ENCODE measurements around the gene FGD6. TPM values are rescaled to one million over a fixed set of nuclear protein-coding genes. Genes with fewer than 3 reads are reported as not detected.
A peak's percentile ranks its signal among the peaks of the same experiment; 100 is the strongest.

FGD6 gene
- total RNA-seq, 6 donors from 2014 or later, result 14.7 to 36.1 (median 20.2) TPM

- TF ChIP-seq POLR2AphosphoS5 (IDR thresholded peaks at IDR 0.05), result no peak
- no peak for TF ChIP-seq EP300 (IDR thresholded peaks at IDR 0.05)
- no peak for TF ChIP-seq POLR2A (IDR thresholded peaks at IDR 0.05)
- TF ChIP-seq CTCF (IDR thresholded peaks at IDR 0.05), result no peak
- ATAC-seq (ENCODE audit: low FRiP score in 2 of 2), result peak in 1 of 2 donors; percentile 18
- H3K27me3 ChIP-seq, result no peaks in the 10 kb centered on the region
- 93 to 98% methylated on average over 2 of the region's 2 CpGs for WGBS, 2 donors
- no peaks in the 10 kb centered on the region for H3K36me3 ChIP-seq
- H3K4me1 ChIP-seq, result peaks cover 35 to 56% (median 44%) of the 10 kb centered on the region in 4 donors
- H3K4me3 ChIP-seq, result no peak overlapping the region
- H3K27ac ChIP-seq, result peak overlapping the region; percentile 41 to 82 (median 76)
- no peaks in the 10 kb centered on the region for H3K9me3 ChIP-seq
- DNase-seq, result no peak
These were observed 12.1 kb downstream of the FGD6 start for GRCh38 chr12:95205016-95205624.

DNA sequence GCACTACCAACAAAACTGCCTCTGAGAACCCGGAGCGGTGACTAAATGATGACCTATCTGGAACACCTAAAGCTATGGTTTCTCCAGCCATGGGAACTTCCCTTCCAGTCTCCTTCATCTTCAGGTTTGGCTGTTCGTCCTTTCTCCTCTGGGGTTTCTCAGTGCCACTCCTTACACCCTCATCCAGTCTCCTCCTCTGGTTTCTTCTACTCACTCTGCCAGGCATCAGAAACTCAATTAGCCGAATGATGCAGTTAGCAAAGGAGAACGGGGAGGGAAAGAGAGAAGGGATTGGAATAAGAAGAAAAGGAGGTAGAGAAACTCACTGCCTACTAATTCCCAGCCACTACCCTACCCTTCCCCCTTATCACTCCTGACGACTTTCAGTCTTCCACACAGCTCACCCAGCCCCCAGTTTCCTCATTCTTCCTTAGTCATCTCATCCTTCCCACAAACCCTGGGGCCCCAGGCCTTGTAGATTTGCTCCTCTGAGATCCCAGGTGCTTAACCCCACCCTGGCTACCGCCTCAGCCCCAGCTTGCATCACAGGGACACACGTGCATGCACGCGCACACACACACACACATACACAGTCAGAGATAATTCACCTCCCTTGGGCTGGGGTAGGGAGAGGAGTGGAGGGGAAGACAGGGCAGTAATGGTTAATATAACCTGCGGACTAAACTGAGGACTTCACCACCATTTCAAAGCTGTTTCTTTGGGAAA, 13.0 kb downstream of the FGD6 start:
- H3K27ac ChIP-seq, result peak overlapping the region; percentile 14 to 82 (median 76)
- ATAC-seq (ENCODE audit: low FRiP score in 2 of 2) (peak; percentile 34 to 66), DNase-seq (peak; percentile 8 to 71)
- TF ChIP-seq POLR2AphosphoS5 (IDR thresholded peaks at IDR 0.05), result peak in 1 of 2 donors; percentile 36
- TF ChIP-seq CTCF (IDR thresholded peaks at IDR 0.05), result no peak
- no peak for TF ChIP-seq EP300 (IDR thresholded peaks at IDR 0.05)
- no peaks in the 10 kb centered on the region for H3K9me3 ChIP-seq
- H3K4me3 ChIP-seq, result no peak overlapping the region
- H3K4me1 ChIP-seq, result peaks cover 35 to 56% (median 44%) of the 10 kb centered on the region in 4 donors
- WGBS, 2 donors, result 60 to 71% methylated on average over 11 of the region's 11 CpGs
- no peaks in the 10 kb centered on the region for H3K36me3 ChIP-seq
- no peaks in the 10 kb centered on the region for H3K27me3 ChIP-seq

- Histone ChIP-seq H3K4me3 (no peak overlapping the region), H3K9me3 (no peaks in the 10 kb centered on the region), H3K27me3 (no peaks in the 10 kb centered on the region), H3K4me1 (peaks cover 35 to 56% (median 44%) of the 10 kb centered on the region in 4 donors), H3K36me3 (no peaks in the 10 kb centered on the region), H3K27ac (peak overlapping the region; percentile 14 to 82 (median 54))
- WGBS, 2 donors, result 52 to 56% methylated on average over 1 of the region's 1 CpG
- ATAC-seq (ENCODE audit: low FRiP score in 2 of 2), result no peak
- no peak for DNase-seq
- TF ChIP-seq POLR2AphosphoS5 (IDR thresholded peaks at IDR 0.05), result no peak
- no peak for TF ChIP-seq POLR2A (IDR thresholded peaks at IDR 0.05)
These were observed 13.7 kb downstream of the FGD6 start for GRCh38 chr12:95203487-95204030.

DNA sequence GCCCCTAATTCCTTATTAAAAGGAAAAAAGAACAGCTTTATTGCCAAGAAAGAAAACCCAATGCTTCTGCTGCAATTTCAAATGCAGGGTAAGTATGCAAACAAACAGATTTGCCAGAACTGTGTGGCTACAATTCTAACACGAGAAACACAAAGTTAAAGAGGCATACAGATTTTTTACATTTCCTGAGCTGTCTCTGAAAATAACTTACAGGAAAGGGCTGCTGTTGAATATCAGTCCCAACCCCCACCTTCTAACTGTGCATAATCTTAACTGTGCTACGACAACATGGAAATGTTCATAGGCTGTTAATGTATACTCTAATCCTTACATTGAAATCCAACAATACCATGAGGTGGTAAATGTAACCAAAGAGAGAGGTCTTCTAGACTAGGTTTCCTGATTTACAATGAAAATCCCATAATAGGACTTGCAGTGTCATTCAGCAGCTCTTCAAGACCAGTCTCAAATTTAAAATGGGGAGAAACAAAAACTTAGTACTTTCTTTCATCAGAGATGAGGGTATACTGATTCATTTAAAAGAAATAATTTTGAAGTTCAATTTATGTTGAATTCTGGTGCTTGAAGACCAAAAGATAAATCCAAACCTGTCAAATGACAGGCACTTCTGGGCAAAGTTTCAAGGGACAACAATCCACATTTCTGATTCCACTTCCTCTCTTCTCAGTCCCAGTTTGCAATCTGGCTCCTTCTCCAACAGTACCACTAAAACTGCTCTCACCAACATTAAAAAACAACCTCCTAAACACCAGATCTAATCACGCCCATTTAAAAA, 14.4 kb downstream of the FGD6 start:
- Histone ChIP-seq H3K4me3 (no peak overlapping the region), H3K36me3 (no peaks in the 10 kb centered on the region), H3K9me3 (no peaks in the 10 kb centered on the region), H3K27ac (peak overlapping the region; percentile 14 to 82 (median 54)), H3K27me3 (no peaks in the 10 kb centered on the region), H3K4me1 (peaks cover 35 to 56% (median 44%) of the 10 kb centered on the region in 4 donors)
- DNase-seq, result no peak
- no peak for ATAC-seq (ENCODE audit: low FRiP score in 2 of 2)
- WGBS, 2 donors, result 35 to 43% methylated on average over 3 of the region's 3 CpGs
- TF ChIP-seq EP300 (IDR thresholded peaks at IDR 0.05) (no peak), POLR2A (IDR thresholded peaks at IDR 0.05) (no peak), CTCF (IDR thresholded peaks at IDR 0.05) (no peak), POLR2AphosphoS5 (IDR thresholded peaks at IDR 0.05) (no peak)

All from upper lobe of left lung (tissue), 6 donors.